ENCODE data around the gene ADORA2B.
"Not testable (repeated sequence)": the region's sequence is repeated elsewhere in the genome, so short reads cannot be mapped to it uniquely, and the experiment has no call there.

The ADORA2B gene

GRCh38 chr17:15922586-15922985, 22.3 kb upstream of the ADORA2B start:
- no peak for DNase-seq (ENCODE audit: low read depth)

- DNase-seq (ENCODE audit: low read depth) = no peak
Observed at GRCh38 chr17:15926039-15926740, 18.7 kb upstream of the ADORA2B start.

- DNase-seq (ENCODE audit: low read depth) = no peak
Observed at GRCh38 chr17:15928286-15928785, 16.6 kb upstream of the ADORA2B start.

GRCh38 chr17:15929941-15930340, 15.0 kb upstream of the ADORA2B start:
- DNase-seq (ENCODE audit: low read depth) = no peak

GRCh38 chr17:15930426-15930825, 14.5 kb upstream of the ADORA2B start:
- no peak for DNase-seq (ENCODE audit: low read depth)

GRCh38 chr17:15931394-15931793, 13.5 kb upstream of the ADORA2B start:
- no peak for DNase-seq (ENCODE audit: low read depth)

- DNase-seq (ENCODE audit: low read depth) = no peak
Observed at GRCh38 chr17:15934866-15935265, 10.1 kb upstream of the ADORA2B start.

GRCh38 chr17:15935891-15936290, 9.0 kb upstream of the ADORA2B start:
- DNase-seq (ENCODE audit: low read depth) = no peak

- not testable (repeated sequence) for DNase-seq (ENCODE audit: low read depth)
Observed at GRCh38 chr17:15936481-15936880, 8.4 kb upstream of the ADORA2B start.

- no peak for DNase-seq (ENCODE audit: low read depth)
Observed at GRCh38 chr17:15941781-15942180, 3.1 kb upstream of the ADORA2B start.

- DNase-seq (ENCODE audit: low read depth) = no peak
Observed at GRCh38 chr17:15942207-15942833, 2.6 kb upstream of the ADORA2B start.

GRCh38 chr17:15943971-15944758, 765 bp upstream of the ADORA2B start:
- DNase-seq (ENCODE audit: low read depth) = no peak

GRCh38 chr17:15945527-15946191, 729 bp downstream of the ADORA2B start:
- DNase-seq (ENCODE audit: low read depth) = no peak

GRCh38 chr17:15946611-15947120, 1.7 kb downstream of the ADORA2B start:
- no peak for DNase-seq (ENCODE audit: low read depth)

- no peak for DNase-seq (ENCODE audit: low read depth)
Observed at GRCh38 chr17:15947271-15947670, 2.3 kb downstream of the ADORA2B start.

GRCh38 chr17:15947976-15948752, 3.2 kb downstream of the ADORA2B start:
- DNase-seq (ENCODE audit: low read depth) = no peak

GRCh38 chr17:15951368-15952047, 6.6 kb downstream of the ADORA2B start:
- no peak for DNase-seq (ENCODE audit: low read depth)

GRCh38 chr17:15952048-15952532, 7.2 kb downstream of the ADORA2B start:
- DNase-seq (ENCODE audit: low read depth) = no peak

- DNase-seq (ENCODE audit: low read depth) = no peak
Observed at GRCh38 chr17:15952916-15953790, 8.2 kb downstream of the ADORA2B start.
